GM23338 (cell line): ENCODE data around the gene TTC5. TPM values are rescaled to one million over a fixed set of nuclear protein-coding genes. Genes with fewer than 3 reads are reported as not detected.
"Not testable (repeated sequence)": the region's sequence is repeated elsewhere in the genome, so short reads cannot be mapped to it uniquely, and the experiment has no call there.

ENCODE experiments used
- ATAC-seq: fragments of 200-7000 bp; cut with Tn5 transposase; 3 replicates; pipeline ENCODE4 v1.9.1; 2020
- DNase-seq: peaks from one replicate; pipeline ENCODE4 v3.0.0-alpha.2; 2015; ENCODE audit warnings: low spot score
- H2AFZ ChIP-seq: fragments of 200-600 bp; sonication (generic); 2 replicates; pipeline ENCODE4 v1.8.0; 2016; ENCODE audit warnings: antibody characterized with exemption, mild to moderate bottlenecking, moderate library complexity
- H3F3A ChIP-seq: fragments of 200-600 bp; sonication (generic); replicated peaks from 2 replicates; pipeline ENCODE4 v1.8.0; 2017; ENCODE audit warnings: antibody characterized with exemption, mixed run types, low read depth
- H3K27ac ChIP-seq: fragments of 200-600 bp; sonication (generic); 2 replicates; pipeline ENCODE4 v1.6.1; 2016; ENCODE audit warnings: low read depth
- H3K27me3 ChIP-seq: fragments of 200-600 bp; sonication (generic); 2 replicates; pipeline ENCODE4 v1.8.0; 2016; ENCODE audit warnings: mild to moderate bottlenecking, mixed run types, moderate library complexity; ENCODE audit not compliant: insufficient read depth
- H3K36me3 ChIP-seq: fragments of 200-600 bp; sonication (generic); 2 replicates; pipeline ENCODE4 v1.8.0; 2016; ENCODE audit warnings: mild to moderate bottlenecking; ENCODE audit not compliant: insufficient read depth
- H3K4me1 ChIP-seq: fragments of 200-600 bp; sonication (generic); 2 replicates; pipeline ENCODE4 v1.8.0; 2016; ENCODE audit warnings: mild to moderate bottlenecking, moderate library complexity; ENCODE audit not compliant: insufficient read depth
- H3K4me2 ChIP-seq: fragments of 200-600 bp; sonication (generic); 2 replicates; pipeline ENCODE4 v1.7.1; 2017; ENCODE audit warnings: mixed run types
- H3K4me3 ChIP-seq: fragments of 200-600 bp; sonication (generic); 2 replicates; pipeline ENCODE4 v1.6.1; 2016; ENCODE audit warnings: mixed run types
- H3K79me2 ChIP-seq: fragments of 200-600 bp; sonication (generic); replicated peaks from 2 replicates; pipeline ENCODE4 v1.8.0; 2017; ENCODE audit warnings: mild to moderate bottlenecking; ENCODE audit not compliant: insufficient read depth
- H3K9me2 ChIP-seq: fragments of 200-600 bp; sonication (generic); 2 replicates; pipeline ENCODE4 v1.8.0; 2017; ENCODE audit not compliant: insufficient read depth
- H4K20me1 ChIP-seq: fragments of 200-600 bp; sonication (generic); replicated peaks from 2 replicates; pipeline ENCODE4 v1.8.0; 2017; ENCODE audit warnings: mild to moderate bottlenecking; ENCODE audit not compliant: insufficient read depth
- H3K27ac Mint-ChIP-seq: 2 replicates; pipeline ENCODE4 v1.8.0; 2020; ENCODE audit warnings: inconsistent platforms, mild to moderate bottlenecking, moderate library complexity, mixed read lengths
- H3K27me3 Mint-ChIP-seq: 3 replicates; pipeline ENCODE4 v1.8.0; 2022; ENCODE audit warnings: low read depth, mild to moderate bottlenecking, moderate library complexity, mixed read lengths, inconsistent platforms; ENCODE audit not compliant: insufficient read depth, poor library complexity
- H3K36me3 Mint-ChIP-seq: 3 replicates; pipeline ENCODE4 v1.8.0; 2021; ENCODE audit warnings: low read depth, mild to moderate bottlenecking, inconsistent platforms, moderate library complexity, mixed read lengths
- H3K4me1 Mint-ChIP-seq: 3 replicates; pipeline ENCODE4 v1.8.0; 2020; ENCODE audit warnings: mild to moderate bottlenecking, inconsistent platforms, mixed read lengths
- H3K4me3 Mint-ChIP-seq: 3 replicates; pipeline ENCODE4 v1.8.0; 2021; ENCODE audit warnings: moderate library complexity, mild to moderate bottlenecking, inconsistent platforms, mixed read lengths
- H3K9me3 Mint-ChIP-seq: 3 replicates; pipeline ENCODE4 v1.8.0; 2020; ENCODE audit warnings: moderate library complexity, mild to moderate bottlenecking, inconsistent platforms, mixed read lengths
- NANOG ChIP-seq: IDR thresholded peaks from 2 replicates; pipeline ENCODE4 v1.6.1; 2016; ENCODE audit warnings: antibody characterized with exemption, borderline replicate concordance
- STAT1 ChIP-seq: IDR thresholded peaks from one replicate; pipeline ENCODE4 v1.6.1; 2016; ENCODE audit warnings: antibody characterized with exemption; ENCODE audit not compliant: unreplicated experiment
- ZNF331 ChIP-seq: fragments of 250-450 bp; sonication (Bioruptor Pico); IDR thresholded peaks from 2 replicates; pipeline ENCODE4 v1.5.0; 2020; ENCODE audit warnings: low read depth, mild to moderate bottlenecking, moderate library complexity
- polyA plus RNA-seq: library from polyadenylated mRNA; unstranded; fragments of >200 nt; fragmentation: Nextera tagmentation; extraction: Ambion mirVana; gene quantifications from 2 replicates; pipeline ENCODE4 v1.2.1, GENCODE V29; 2016
- total RNA-seq: library from RNA; depleted of rRNA; stranded (reverse); fragments of >200 nt; shearing (Covaris generic); gene quantifications from 2 replicates; pipeline ENCODE4 v1.2.3, GENCODE V29; 2014
- TF ChIP-seq, protein P1 (sequence below): fragments of 250-450 bp; sonication (Bioruptor Pico); IDR thresholded peaks from 2 replicates; pipeline ENCODE4 v1.5.0; 2020; ENCODE audit warnings: mild to moderate bottlenecking, moderate library complexity
- TF ChIP-seq, protein P2 (sequence below), 2 experiments: fragments of 200-600 bp in 1 of 2; sonication (generic) in 1 of 2; conservative IDR thresholded peaks; 2 replicates each; pipeline versions ENCODE4 v1.5.1 to v1.6.1; 2016 to 2017; ENCODE audit warnings: antibody characterized with exemption in 2 of 2, low read depth in 2 of 2, mild to moderate bottlenecking in 2 of 2, moderate library complexity in 1 of 2

The TTC5 gene
- total and polyA plus RNA-seq, 2 experiments from 2014 or later, result 9.3 to 14.6 TPM

DNA sequence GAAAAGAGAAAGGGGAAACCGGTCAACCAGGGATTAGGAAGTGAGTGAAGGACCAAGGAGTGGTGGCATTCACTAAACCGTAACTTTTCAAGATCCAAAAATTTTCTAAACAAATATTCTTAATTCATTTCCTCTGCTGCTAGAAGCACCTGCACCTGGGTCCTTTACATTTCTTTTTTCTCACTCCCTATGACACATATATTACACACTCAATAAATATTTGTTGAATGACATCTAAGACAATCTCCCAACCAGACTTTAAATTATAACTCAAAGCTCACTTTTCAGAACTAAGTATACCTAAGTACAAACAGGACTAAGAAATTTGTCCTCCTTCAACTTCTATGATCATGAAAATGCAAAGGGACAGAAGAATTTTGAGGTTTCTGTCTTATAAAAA, 11.1 kb downstream of the TTC5 start (continued):
- TF ChIP-seq, protein P1, sequence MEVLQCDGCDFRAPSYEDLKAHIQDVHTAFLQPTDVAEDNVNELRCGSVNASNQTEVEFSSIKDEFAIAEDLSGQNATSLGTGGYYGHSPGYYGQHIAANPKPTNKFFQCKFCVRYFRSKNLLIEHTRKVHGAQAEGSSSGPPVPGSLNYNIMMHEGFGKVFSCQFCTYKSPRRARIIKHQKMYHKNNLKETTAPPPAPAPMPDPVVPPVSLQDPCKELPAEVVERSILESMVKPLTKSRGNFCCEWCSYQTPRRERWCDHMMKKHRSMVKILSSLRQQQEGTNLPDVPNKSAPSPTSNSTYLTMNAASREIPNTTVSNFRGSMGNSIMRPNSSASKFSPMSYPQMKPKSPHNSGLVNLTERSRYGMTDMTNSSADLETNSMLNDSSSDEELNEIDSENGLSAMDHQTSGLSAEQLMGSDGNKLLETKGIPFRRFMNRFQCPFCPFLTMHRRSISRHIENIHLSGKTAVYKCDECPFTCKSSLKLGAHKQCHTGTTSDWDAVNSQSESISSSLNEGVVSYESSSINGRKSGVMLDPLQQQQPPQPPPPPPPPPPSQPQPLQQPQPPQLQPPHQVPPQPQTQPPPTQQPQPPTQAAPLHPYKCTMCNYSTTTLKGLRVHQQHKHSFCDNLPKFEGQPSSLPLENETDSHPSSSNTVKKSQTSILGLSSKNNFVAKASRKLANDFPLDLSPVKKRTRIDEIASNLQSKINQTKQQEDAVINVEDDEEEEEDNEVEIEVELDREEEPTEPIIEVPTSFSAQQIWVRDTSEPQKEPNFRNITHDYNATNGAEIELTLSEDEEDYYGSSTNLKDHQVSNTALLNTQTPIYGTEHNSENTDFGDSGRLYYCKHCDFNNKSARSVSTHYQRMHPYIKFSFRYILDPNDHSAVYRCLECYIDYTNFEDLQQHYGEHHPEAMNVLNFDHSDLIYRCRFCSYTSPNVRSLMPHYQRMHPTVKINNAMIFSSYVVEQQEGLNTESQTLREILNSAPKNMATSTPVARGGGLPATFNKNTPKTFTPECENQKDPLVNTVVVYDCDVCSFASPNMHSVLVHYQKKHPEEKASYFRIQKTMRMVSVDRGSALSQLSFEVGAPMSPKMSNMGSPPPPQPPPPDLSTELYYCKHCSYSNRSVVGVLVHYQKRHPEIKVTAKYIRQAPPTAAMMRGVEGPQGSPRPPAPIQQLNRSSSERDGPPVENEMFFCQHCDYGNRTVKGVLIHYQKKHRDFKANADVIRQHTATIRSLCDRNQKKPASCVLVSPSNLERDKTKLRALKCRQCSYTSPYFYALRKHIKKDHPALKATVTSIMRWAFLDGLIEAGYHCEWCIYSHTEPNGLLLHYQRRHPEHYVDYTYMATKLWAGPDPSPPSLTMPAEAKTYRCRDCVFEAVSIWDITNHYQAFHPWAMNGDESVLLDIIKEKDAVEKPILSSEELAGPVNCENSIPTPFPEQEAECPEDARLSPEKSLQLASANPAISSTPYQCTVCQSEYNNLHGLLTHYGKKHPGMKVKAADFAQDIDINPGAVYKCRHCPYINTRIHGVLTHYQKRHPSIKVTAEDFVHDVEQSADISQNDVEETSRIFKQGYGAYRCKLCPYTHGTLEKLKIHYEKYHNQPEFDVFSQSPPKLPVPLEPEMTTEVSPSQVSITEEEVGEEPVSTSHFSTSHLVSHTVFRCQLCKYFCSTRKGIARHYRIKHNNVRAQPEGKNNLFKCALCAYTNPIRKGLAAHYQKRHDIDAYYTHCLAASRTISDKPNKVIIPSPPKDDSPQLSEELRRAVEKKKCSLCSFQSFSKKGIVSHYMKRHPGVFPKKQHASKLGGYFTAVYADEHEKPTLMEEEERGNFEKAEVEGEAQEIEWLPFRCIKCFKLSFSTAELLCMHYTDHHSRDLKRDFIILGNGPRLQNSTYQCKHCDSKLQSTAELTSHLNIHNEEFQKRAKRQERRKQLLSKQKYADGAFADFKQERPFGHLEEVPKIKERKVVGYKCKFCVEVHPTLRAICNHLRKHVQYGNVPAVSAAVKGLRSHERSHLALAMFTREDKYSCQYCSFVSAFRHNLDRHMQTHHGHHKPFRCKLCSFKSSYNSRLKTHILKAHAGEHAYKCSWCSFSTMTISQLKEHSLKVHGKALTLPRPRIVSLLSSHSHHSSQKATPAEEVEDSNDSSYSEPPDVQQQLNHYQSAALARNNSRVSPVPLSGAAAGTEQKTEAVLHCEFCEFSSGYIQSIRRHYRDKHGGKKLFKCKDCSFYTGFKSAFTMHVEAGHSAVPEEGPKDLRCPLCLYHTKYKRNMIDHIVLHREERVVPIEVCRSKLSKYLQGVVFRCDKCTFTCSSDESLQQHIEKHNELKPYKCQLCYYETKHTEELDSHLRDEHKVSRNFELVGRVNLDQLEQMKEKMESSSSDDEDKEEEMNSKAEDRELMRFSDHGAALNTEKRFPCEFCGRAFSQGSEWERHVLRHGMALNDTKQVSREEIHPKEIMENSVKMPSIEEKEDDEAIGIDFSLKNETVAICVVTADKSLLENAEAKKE, result no peak
- TF ChIP-seq, protein P2, sequence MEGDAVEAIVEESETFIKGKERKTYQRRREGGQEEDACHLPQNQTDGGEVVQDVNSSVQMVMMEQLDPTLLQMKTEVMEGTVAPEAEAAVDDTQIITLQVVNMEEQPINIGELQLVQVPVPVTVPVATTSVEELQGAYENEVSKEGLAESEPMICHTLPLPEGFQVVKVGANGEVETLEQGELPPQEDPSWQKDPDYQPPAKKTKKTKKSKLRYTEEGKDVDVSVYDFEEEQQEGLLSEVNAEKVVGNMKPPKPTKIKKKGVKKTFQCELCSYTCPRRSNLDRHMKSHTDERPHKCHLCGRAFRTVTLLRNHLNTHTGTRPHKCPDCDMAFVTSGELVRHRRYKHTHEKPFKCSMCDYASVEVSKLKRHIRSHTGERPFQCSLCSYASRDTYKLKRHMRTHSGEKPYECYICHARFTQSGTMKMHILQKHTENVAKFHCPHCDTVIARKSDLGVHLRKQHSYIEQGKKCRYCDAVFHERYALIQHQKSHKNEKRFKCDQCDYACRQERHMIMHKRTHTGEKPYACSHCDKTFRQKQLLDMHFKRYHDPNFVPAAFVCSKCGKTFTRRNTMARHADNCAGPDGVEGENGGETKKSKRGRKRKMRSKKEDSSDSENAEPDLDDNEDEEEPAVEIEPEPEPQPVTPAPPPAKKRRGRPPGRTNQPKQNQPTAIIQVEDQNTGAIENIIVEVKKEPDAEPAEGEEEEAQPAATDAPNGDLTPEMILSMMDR (conservative IDR thresholded peaks at IDR 0.05; ENCODE audit: low read depth in 2 of 2), result no peak
- TF ChIP-seq NANOG, result no peak
- TF ChIP-seq STAT1, result no peak
- TF ChIP-seq ZNF331 (CRISPR knock-in tag), result no peak

DNA sequence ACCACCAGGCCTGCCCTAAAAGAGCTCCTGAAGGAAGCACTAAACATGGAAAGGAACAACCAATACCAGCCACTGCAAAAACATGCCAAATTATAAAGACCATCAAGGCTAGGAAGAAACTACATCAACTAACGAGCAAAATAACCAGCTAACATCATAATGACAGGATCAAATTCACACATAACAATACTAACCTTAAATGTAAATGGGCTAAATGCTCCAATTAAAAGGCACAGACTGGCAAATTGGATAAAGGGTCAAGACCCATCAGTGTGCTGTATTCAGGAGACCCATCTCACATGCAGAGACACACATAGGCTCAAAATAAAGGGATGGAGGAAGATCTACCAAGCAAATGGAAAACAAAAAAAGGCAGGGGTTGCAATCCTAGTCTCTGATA, 23.8 kb downstream of the TTC5 start:
- H2AFZ ChIP-seq, H3K27me3 ChIP-seq, ATAC-seq, H3K36me3 ChIP-seq, H3K4me1 Mint-ChIP-seq, H3K4me2 ChIP-seq, H3K79me2 ChIP-seq, H3K4me1 ChIP-seq, H3K9me2 ChIP-seq, H3K27ac Mint-ChIP-seq, H3F3A ChIP-seq, H3K4me3 ChIP-seq, H4K20me1 ChIP-seq, H3K27me3 Mint-ChIP-seq, H3K27ac ChIP-seq, H3K4me3 Mint-ChIP-seq, DNase-seq: not testable (repeated sequence)
- peaks cover 82% of the 10 kb centered on the region for H3K36me3 Mint-ChIP-seq
- peaks cover 67% of the 10 kb centered on the region for H3K9me3 Mint-ChIP-seq

DNA sequence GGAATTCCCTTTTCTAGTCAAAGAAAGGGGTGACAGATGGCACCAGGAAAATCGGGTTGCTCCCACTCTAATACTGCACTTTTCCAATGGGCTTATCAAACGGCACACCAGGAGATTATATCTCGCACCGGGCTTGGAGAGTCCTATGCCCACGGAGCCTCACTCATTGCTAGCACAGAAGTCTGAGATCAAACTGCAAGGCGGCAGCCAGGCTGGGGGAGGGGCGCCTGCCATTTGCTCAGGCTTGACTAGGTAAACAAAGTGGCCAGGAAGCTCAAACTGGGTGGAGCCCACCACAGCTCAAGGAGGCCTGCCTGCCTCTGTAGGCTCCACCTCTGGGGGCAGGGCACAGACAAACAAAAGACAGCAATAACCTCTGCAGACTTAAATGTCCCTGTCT, 25.5 kb downstream of the TTC5 start:
- H3K36me3 ChIP-seq, H3K79me2 ChIP-seq, H3K4me2 ChIP-seq, H4K20me1 ChIP-seq, H3K4me1 Mint-ChIP-seq, H3K4me1 ChIP-seq, H3K9me2 ChIP-seq, H3K27ac ChIP-seq, H3K27ac Mint-ChIP-seq, H3K27me3 ChIP-seq, DNase-seq, H3K4me3 ChIP-seq, H3K27me3 Mint-ChIP-seq, H3F3A ChIP-seq, H2AFZ ChIP-seq, H3K4me3 Mint-ChIP-seq, ATAC-seq: not testable (repeated sequence)
- Mint-ChIP-seq H3K36me3 (peaks cover 76% of the 10 kb centered on the region), H3K9me3 (peaks cover 71% of the 10 kb centered on the region)
